Calu3 (cell line): ENCODE results near the gene ALK. TPM values are rescaled to one million over a fixed set of nuclear protein-coding genes. Genes with fewer than 3 reads are reported as not detected.

Source experiments
- BruUV-seq: library from RNA; stranded (reverse); fragments of 400-500 nt; replicated peaks from 2 replicates; lab custom pipeline; 2021; lab: Mats Ljungman, UMichigan
- CTCF ChIA-PET: fragments of 300-600 bp; sonication (Branson Sonifier 250); formaldehyde crosslinking; loops from one replicate; lab custom pipeline; 2022; ENCODE audit warnings: antibody characterized with exemption; lab: Charles Lee
- DNase-seq: peaks from one replicate; pipeline ENCODE4 v3.0.0; 2022
- H3K27ac Mint-ChIP-seq: one replicate; pipeline ENCODE4 v1.8.0; 2022; ENCODE audit warnings: mixed read lengths; ENCODE audit not compliant: unreplicated experiment
- H3K27me3 Mint-ChIP-seq: one replicate; pipeline ENCODE4 v1.8.0; 2022; ENCODE audit warnings: mixed read lengths; ENCODE audit not compliant: unreplicated experiment
- H3K36me3 Mint-ChIP-seq: one replicate; pipeline ENCODE4 v1.8.0; 2022; ENCODE audit warnings: mild to moderate bottlenecking, moderate library complexity, mixed read lengths; ENCODE audit not compliant: insufficient read depth, unreplicated experiment
- H3K4me1 Mint-ChIP-seq: one replicate; pipeline ENCODE4 v1.8.0; 2022; ENCODE audit warnings: mild to moderate bottlenecking, low read depth, mixed read lengths; ENCODE audit not compliant: unreplicated experiment
- H3K4me3 Mint-ChIP-seq: one replicate; pipeline ENCODE4 v1.8.0; 2022; ENCODE audit warnings: mild to moderate bottlenecking, low read depth, moderate library complexity, mixed read lengths; ENCODE audit not compliant: unreplicated experiment
- H3K9me3 Mint-ChIP-seq: one replicate; pipeline ENCODE4 v1.8.0; 2022; ENCODE audit warnings: low read depth, mixed read lengths; ENCODE audit not compliant: unreplicated experiment
- CTCF ChIP-seq: fragments of 200-600 bp; IDR thresholded peaks from one replicate; pipeline ENCODE4 v1.8.0; 2022; ENCODE audit warnings: antibody characterized with exemption; ENCODE audit not compliant: unreplicated experiment
- intact Hi-C: fragments of 100-400 bp; cut with micrococcal nuclease; formaldehyde crosslinking; loops from one replicate; pipeline ENCODE4 v1.10.0; 2022; ENCODE audit not compliant: unreplicated experiment
- total RNA-seq: library from RNA; stranded (reverse); gene quantifications from 2 replicates; pipeline ENCODE4 v1.2.3, GENCODE V29; 2022

The ALK gene
- total RNA-seq, 1 experiment from 2014 or later: not detected

- DNase-seq: no peak
- intact Hi-C loops: no loop called here
- Mint-ChIP-seq H3K4me1 (no peaks in the 10 kb centered on the region), H3K27me3 (peaks cover 34% of the 10 kb centered on the region), H3K9me3 (no peaks in the 10 kb centered on the region), H3K4me3 (no peak overlapping the region), H3K27ac (no peak overlapping the region), H3K36me3 (no peaks in the 10 kb centered on the region)
- CTCF ChIA-PET: no interaction called here
- BruUV-seq: no TSS peak
- TF ChIP-seq CTCF: no peak
Measured at GRCh38 chr2:29699045-29699444, 222.3 kb downstream of the ALK start.

DNA sequence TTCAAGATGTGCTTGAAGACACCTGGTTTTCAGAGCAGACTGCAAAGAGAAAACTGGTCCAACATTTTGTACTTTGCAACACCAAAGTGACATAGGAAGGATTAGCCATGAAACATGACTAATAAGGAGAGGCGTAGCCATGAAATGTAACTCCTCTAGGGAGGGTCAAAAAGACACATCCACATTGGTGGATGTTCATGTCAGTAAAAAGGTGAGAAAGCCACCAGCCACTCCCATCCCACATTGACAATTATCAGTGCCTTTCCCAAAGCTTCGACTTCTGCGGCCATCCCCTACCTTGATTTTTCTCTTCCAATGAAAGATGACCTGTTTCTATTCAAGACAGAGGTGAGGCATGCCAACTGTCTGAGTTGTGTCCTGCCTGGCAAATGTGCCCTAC is 223.2 kb downstream of the ALK start:
- Mint-ChIP-seq H3K9me3 (no peaks in the 10 kb centered on the region), H3K4me1 (no peaks in the 10 kb centered on the region), H3K36me3 (no peaks in the 10 kb centered on the region), H3K4me3 (no peak overlapping the region), H3K27ac (no peak overlapping the region), H3K27me3 (peaks cover 38% of the 10 kb centered on the region)
- no TSS peak for BruUV-seq
- CTCF ChIA-PET: no interaction called here
- no peak for TF ChIP-seq CTCF
- intact Hi-C loops: no loop called here
- no peak for DNase-seq

GRCh38 chr2:29697715-29698114 is 223.7 kb downstream of the ALK start:
- intact Hi-C loops: no loop called here
- no peak overlapping the region for H3K4me3 Mint-ChIP-seq
- CTCF ChIA-PET: no interaction called here

GRCh38 chr2:29697181-29697580 is 224.2 kb downstream of the ALK start:
- no peak for DNase-seq
- no peak overlapping the region for H3K4me3 Mint-ChIP-seq
- BruUV-seq: no TSS peak
- no peaks in the 10 kb centered on the region for H3K9me3 Mint-ChIP-seq
- H3K27ac Mint-ChIP-seq: no peak overlapping the region
- CTCF ChIA-PET: no interaction called here
- TF ChIP-seq CTCF: no peak
- H3K36me3 Mint-ChIP-seq: no peaks in the 10 kb centered on the region
- intact Hi-C loops: no loop called here
- no peaks in the 10 kb centered on the region for H3K4me1 Mint-ChIP-seq
- H3K27me3 Mint-ChIP-seq: peaks cover 46% of the 10 kb centered on the region

More at GRCh38 chr2:29697715-29698114, 223.7 kb downstream of the ALK start:
- Mint-ChIP-seq H3K27ac (no peak overlapping the region), H3K36me3 (no peaks in the 10 kb centered on the region), H3K27me3 (peaks cover 41% of the 10 kb centered on the region), H3K4me1 (no peaks in the 10 kb centered on the region), H3K9me3 (no peaks in the 10 kb centered on the region)
- TF ChIP-seq CTCF: no peak
- no peak for DNase-seq
- BruUV-seq: no TSS peak

- no peak for TF ChIP-seq CTCF
- H3K4me3 Mint-ChIP-seq: no peak overlapping the region
- BruUV-seq: no TSS peak
- no peaks in the 10 kb centered on the region for H3K36me3 Mint-ChIP-seq
- no peaks in the 10 kb centered on the region for H3K4me1 Mint-ChIP-seq
- CTCF ChIA-PET: no interaction called here
- H3K9me3 Mint-ChIP-seq: no peaks in the 10 kb centered on the region
- DNase-seq: no peak
- H3K27ac Mint-ChIP-seq: no peak overlapping the region
- intact Hi-C loops: no loop called here
- peaks cover 57% of the 10 kb centered on the region for H3K27me3 Mint-ChIP-seq
Measured at GRCh38 chr2:29694741-29695140, 226.6 kb downstream of the ALK start.
